Measurements from ENCODE around the gene LSM14B.
"Not testable (repeated sequence)": the region's sequence is repeated elsewhere in the genome, so short reads cannot be mapped to it uniquely, and the experiment has no call there.

The LSM14B gene

DNA sequence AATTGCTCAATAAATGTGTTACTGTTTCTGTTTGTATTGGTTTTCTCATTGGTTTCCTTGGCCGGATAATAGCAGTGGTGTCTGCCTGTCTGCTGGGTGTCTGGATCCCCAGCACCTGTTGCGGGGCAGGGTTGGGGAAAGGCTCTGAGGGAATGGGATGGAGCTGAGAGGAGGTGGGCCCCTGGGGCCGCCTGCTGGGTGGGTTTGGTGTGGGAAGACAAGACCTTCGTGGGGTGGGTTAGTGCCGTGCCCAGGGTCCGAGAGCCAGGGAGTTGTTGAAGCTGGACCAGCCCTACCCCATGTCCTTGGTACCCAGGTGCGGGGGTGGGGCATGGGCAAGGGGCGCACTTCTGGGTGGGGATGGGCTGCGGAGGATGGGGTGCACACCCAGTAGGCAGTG is 25.3 kb downstream of the LSM14B start:
- DNase-seq: no peak

DNA sequence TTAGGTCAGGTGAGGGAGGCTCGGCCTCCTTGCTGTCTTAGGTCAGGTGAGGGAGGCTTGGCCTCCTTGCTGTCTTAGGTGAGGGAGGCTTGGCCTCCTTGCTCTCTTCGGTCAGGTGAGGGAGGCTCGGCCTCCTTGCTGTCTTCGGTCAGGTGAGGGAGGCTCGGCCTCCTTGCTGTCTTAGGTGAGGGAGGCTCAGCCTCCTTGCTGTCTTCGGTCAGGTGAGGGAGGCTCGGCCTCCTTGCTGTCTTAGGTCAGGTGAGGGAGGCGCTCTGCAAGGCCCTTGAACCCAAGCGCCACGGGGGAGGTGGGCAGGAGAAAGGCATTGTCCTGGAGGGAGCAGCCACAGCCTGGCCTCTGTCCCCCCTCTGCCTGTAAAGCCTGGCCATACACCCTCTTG is 26.1 kb downstream of the LSM14B start:
- not testable (repeated sequence) for DNase-seq

DNA sequence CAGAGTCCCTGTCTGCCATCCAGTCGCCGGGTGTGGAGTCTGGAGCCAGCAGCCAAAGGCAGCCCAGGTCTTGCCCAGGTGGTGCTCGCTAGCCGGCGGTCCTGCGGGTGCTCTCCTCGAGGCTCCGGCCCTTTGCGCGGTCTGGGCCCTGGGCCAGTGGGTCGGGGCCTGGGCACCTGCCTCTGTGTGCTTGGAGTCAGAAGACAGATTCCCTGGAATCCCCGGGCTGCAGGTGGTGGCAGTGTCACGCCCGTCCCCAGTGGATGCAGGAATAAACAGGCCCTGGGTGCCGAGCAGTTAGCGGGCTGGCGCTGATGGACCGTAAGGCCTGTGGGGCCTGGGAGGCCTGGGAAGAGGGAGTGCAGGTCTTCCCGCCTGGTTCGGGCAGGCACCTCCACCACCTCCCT is 26.6 kb downstream of the LSM14B start:
- DNase-seq: no peak

- DNase-seq: no peak
These were observed 27.4 kb downstream of the LSM14B start for GRCh38 chr20:62149532-62150309.

DNA sequence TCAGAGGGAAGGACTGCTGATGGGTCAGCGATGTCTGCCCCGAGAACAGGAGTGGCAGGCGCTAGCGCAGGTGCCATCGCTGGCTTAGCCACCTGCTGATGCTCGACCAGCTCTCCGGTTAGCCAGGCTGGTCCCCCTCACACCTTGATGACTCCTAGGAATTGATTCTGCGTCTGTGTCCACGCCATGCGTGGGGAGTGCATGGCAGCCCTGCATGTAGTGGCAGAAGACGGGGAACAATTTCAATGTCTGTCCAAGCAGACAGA is 28.0 kb downstream of the LSM14B start:
- no peak for DNase-seq

DNA sequence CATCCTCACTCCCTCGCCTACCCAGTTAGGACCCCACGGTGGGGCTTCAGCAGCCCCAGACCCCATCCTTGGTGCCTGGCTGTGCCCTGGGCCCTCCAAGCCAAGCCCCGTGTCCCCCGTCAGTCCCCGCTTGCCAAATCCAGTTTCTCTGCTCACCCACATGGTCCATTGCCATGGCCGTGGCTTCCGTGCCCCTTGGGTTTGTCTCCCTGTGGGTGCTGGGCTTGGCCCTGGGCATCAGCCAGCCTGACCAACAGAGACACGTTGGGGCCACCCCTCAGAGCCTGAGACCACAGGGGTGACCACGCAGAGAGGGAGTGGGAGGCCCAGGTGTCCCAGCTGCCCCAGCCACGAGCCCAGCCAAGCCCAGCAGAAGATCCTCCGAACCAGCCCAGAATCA is 28.9 kb downstream of the LSM14B start:
- DNase-seq: no peak

- no peak for DNase-seq
These were observed 29.6 kb downstream of the LSM14B start for GRCh38 chr20:62151835-62152364.

- DNase-seq: no peak
These were observed 33.4 kb downstream of the LSM14B start for GRCh38 chr20:62155428-62156253.

GRCh38 chr20:62156254-62156556 is 33.9 kb downstream of the LSM14B start:
- no peak for DNase-seq

DNA sequence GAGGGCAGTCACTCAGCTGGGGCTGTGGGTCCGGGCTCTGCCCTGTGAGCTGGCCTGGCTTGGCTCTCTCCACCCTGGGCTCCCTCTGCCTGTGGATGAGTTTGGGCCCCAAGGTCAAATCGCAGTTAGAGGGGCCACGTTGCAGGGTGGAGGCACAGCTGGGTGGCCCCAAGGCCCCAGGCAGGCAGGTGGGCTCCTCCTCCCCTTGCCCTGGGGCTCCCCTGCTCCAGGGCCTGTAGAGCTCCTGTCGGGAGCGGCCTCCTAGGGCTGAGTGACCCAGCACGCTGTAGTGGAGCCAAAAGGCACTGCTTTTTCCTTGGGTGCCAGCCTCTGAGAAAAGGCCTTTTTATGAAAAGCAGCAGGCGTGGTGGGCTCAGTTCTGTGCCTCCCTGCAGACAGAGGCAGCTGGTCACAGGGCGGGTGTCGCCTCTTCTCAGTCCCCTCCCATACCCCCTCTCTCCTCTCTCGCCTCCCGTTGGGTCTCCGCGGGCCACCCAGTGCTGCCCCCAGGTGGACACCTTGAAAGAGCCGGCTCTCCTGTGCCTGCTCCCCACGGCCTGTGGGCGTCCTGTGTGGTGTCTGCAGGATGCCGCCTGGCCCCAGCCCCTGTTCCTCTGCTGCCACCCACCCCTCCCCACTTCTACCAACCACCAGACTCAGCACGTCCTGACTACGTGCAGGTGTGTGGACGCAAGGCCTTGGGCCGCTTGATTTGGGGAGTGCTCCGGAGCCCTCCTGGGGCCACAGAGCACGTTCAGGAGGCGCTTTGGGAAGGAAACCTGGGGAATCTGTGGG is 34.5 kb downstream of the LSM14B start:
- DNase-seq: peak; percentile 71

DNA sequence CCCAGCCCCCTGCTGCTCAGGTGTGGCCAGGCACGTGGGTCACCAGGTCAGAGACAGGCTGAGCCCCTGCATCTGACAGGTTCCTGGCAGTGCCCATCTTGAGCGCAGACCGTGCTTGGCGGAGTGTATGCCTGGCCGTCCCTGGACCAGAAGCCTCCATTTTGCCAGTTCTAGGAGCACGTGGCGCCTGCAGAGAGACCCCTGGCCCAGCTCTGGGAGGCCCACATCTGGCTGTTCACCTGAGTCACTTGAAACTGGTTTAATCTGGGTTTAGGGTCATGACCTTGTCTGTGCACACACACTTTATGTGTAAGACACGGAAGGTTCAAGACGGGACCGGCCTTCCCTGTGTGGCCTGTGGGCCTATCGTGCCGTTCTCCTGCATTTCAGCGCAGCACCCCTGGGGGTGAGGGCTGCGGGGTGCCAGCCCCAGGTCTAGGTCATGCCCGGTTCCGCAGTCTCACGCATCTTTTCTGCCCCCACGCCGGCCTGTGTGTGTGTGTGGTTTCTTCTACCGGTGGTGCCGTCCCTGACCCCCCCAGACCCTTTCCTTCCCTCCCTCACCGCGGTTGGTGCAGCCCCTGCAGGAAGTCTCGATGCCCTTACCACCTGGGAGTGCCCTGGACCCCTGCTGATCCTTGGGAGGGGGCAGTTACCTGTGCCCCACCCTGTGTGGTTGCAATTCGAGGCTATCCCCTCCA is 35.3 kb downstream of the LSM14B start:
- no peak for DNase-seq

- DNase-seq: no peak
These were observed 35.8 kb downstream of the LSM14B start for GRCh38 chr20:62158088-62158400.

DNA sequence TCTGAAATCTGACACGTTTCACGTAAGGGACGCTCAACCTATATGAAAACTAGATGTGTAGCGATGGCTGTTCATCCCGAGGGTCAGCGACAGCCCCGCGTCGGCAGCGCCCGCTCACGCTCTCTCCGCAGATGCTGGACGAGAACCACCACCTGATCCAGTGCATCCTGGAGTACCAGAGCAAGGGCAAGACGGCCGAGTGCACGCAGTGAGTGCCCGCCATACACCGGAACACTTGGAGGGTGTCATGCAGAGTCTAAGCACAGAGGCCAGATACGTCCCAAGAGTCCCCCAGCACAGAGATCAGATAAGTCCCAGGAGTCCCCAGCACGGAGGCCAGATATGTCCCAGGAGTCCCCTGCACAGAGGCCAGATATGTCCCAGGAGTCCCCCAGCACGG is 36.3 kb downstream of the LSM14B start:
- DNase-seq: no peak

DNA sequence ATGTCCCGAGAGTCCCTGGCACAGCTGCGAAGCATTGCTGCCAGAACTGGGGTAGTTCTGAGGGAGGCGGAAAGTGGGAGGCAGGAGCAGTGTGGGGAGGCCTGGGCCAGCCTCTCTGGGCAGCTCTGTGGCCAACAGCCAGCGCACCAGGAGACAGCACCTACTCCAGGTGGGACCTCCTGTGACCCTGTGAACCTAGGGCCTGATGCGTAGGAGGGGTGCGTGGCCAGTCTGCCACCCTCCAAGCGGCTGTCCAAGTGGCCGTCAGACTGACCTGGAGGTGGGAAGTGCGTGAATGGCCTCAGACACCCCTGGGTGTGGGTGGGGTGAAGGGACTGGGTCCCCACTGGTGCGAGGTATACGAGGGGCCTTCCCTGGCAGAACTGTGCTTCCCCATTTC is 36.8 kb downstream of the LSM14B start:
- no peak for DNase-seq

DNA sequence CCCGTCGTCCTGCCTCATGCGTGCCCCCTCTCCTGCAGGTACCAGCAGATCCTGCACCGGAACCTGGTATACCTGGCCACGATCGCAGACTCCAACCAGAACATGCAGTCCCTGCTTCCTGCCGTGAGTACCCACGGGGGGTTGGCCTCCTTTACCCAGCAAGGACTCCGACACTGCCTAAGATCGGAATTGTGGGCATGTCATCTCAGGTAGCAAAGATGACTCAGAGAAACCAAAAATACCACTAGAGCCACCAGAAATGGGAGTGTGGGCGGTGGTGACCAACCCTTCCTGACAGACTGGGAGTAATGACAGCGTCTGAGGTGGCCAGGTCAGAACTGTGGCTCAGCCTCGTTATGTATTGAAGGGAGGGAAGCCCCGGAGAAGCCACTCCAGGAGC is 37.6 kb downstream of the LSM14B start:
- DNase-seq: no peak

DNA sequence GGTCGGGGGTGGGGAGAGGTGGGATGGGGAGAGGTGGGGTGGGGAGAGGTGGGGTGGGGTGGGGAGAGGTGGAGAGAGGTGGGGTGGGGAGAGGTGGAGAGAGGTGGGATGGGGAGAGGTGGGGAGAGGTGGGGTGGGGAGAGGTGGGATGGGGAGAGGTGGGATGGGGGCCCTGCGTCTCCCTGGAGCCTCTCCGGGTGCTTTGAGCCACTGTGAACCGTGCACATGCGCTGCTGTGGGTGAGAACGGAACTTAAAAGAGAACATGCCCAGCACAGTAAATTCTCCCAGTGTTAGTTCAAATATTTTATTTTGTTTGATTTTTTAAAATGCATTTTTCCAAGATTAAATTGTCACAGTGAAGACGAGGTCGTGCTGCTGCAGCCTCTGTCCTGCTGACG is 38.0 kb downstream of the LSM14B start:
- no peak for DNase-seq

- no peak for DNase-seq
These were observed 38.6 kb downstream of the LSM14B start for GRCh38 chr20:62160876-62161275.

DNA sequence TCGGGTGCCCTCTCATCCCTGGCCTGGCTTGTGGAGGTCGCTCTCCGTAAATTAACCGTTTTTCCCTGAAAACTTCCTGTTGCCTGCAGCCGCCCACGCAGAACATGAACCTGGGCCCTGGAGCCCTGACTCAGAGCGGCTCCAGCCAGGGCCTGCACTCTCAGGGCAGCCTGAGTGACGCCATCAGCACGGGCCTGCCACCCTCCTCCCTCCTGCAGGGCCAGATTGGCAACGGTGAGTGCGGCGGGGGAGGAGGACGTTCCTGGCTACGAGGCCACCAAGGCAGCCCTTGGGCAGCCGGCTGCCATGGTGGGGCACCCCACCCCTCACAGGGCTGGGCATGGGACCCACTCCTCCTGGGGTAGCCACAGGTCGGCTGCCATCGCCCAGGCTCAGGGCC is 39.1 kb downstream of the LSM14B start:
- DNase-seq: no peak

DNA sequence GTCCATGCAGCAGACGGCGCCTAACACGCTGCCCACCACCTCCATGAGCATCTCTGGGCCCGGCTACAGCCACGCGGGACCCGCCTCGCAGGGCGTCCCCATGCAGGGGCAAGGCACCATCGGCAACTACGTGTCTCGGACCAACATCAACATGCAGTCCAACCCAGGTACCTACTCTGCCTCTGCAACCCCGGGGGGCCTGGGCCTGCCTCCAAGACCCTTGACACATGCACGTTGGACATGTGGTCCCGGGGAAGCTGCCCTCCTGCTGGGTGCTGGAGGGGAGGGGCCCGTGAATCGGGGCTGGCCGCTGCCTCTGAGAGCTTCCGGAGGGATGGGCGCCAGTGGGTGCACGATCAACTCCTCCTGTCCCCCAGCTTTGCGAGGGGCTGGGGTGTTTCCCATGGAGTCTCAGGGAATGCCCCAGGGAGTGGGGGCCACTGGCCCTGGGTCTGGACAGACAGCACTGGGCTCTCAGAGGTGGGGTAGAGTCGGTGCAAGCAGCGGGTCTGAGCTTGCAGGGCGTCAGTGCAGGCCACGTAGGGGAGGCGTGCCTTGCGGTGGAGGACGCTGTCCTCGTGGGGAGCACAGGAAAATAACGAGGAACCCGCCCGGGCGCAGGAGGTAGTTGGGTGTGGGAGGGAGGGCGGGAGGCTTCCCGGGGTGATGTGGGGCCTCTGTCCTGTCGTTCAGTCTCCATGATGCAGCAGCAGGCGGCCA is 40.6 kb downstream of the LSM14B start:
- DNase-seq: no peak

DNA sequence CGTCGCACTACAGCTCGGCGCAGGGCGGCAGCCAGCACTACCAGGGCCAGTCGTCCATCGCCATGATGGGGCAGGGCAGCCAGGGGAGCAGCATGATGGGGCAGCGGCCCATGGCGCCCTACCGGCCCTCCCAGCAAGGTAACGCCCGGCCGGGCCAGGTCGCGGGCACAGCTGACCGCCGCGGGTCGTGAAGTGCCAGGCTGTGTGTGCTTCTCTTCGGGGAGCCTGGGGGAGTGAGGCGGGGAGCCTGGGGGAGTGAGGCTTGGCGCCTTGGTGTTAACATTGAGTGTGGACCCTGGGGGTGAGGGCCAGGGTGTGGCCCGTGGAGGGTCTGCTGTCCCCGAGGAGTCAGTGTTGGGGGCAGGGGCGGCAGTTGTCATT is 41.2 kb downstream of the LSM14B start:
- no peak for DNase-seq

GRCh38 chr20:62163986-62164762 is 41.9 kb downstream of the LSM14B start:
- DNase-seq: no peak

Measured in left hindlimb (tissue), 1 donor.